ENCODE measurements around the gene CYP2E1.

GRCh38 chr10:133528845-133529575 lies 1.8 kb downstream of the CYP2E1 start:
- TF ChIP-seq SIN3A (IDR thresholded peaks at IDR 0.05; ENCODE audit: low read depth, low read length): no peak
- TF ChIP-seq SP1 (IDR thresholded peaks at IDR 0.05; ENCODE audit: low read depth, low read length): no peak
- no peak for TF ChIP-seq ZBTB33 (IDR thresholded peaks at IDR 0.05)
- no peak for TF ChIP-seq POLR2A (IDR thresholded peaks at IDR 0.05; ENCODE audit: low read depth, low read length)
- TF ChIP-seq CEBPB (IDR thresholded peaks at IDR 0.05; ENCODE audit: borderline replicate concordance in 1 of 2, low read depth in 2 of 2, low read length in 2 of 2): no peak
- no peak for TF ChIP-seq ELK1 (IDR thresholded peaks at IDR 0.05; ENCODE audit: low read depth, low read length)
- TF ChIP-seq, protein P1, sequence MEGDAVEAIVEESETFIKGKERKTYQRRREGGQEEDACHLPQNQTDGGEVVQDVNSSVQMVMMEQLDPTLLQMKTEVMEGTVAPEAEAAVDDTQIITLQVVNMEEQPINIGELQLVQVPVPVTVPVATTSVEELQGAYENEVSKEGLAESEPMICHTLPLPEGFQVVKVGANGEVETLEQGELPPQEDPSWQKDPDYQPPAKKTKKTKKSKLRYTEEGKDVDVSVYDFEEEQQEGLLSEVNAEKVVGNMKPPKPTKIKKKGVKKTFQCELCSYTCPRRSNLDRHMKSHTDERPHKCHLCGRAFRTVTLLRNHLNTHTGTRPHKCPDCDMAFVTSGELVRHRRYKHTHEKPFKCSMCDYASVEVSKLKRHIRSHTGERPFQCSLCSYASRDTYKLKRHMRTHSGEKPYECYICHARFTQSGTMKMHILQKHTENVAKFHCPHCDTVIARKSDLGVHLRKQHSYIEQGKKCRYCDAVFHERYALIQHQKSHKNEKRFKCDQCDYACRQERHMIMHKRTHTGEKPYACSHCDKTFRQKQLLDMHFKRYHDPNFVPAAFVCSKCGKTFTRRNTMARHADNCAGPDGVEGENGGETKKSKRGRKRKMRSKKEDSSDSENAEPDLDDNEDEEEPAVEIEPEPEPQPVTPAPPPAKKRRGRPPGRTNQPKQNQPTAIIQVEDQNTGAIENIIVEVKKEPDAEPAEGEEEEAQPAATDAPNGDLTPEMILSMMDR (IDR thresholded peaks at IDR 0.05 in 2 of 3, conservative IDR thresholded peaks at IDR 0.05 in 1 of 3; ENCODE audit: control insufficient read depth in 2 of 3, extremely low read depth in 1 of 3, insufficient read depth in 1 of 3, low read depth in 3 of 3, low read length in 3 of 3): no peak
- TF ChIP-seq DPF2 (IDR thresholded peaks at IDR 0.05): no peak
- TF ChIP-seq MXI1 (IDR thresholded peaks at IDR 0.05; ENCODE audit: low read depth, low read length): no peak
- TF ChIP-seq TAF1 (IDR thresholded peaks at IDR 0.05; ENCODE audit: borderline replicate concordance, low read depth, low read length): no peak
- no peak for TF ChIP-seq EED (IDR thresholded peaks at IDR 0.05; ENCODE audit: low read depth)
- no peak for TF ChIP-seq EP300 (IDR thresholded peaks at IDR 0.05; ENCODE audit: borderline replicate concordance in 1 of 2, control insufficient read depth in 1 of 2, low read depth in 2 of 2, low read length in 2 of 2)
- TF ChIP-seq TCF7 (IDR thresholded peaks at IDR 0.05; ENCODE audit: borderline replicate concordance): no peak
- no peak for TF ChIP-seq SIX5 (IDR thresholded peaks at IDR 0.05; ENCODE audit: low read depth, low read length, severe bottlenecking)

Data from GM12878 (cell line).